HEK293 (cell line): ENCODE data around the gene FHIT.
A peak's percentile ranks its signal among the peaks of the same experiment; 100 is the strongest.

Experiments used
- CTCF ChIA-PET: fragments of 350-600 bp; formaldehyde crosslinking; extraction: SDS; loops from one replicate; lab custom pipeline; 2021; ENCODE audit warnings: antibody characterized with exemption; lab: Yijun Ruan, JAX
- POLR2A ChIA-PET: fragments of 300-600 bp; formaldehyde crosslinking; extraction: SDS; loops from one replicate; lab custom pipeline; 2020; ENCODE audit warnings: antibody characterized with exemption, inconsistent platforms; lab: Yijun Ruan, JAX
- H3K27ac ChIP-seq: fragments of 200-500 bp; sonication (Bioruptor generic); 2 replicates; pipeline ENCODE4 v1.5.1; 2014; ENCODE audit warnings: low read depth, low read length, control low read depth, inconsistent platforms; ENCODE audit errors: extremely low read depth
- H3K36me3 ChIP-seq, 2 experiments: fragments of 200-500 bp in 1 of 2; sonication (Bioruptor generic) in 1 of 2; 1 replicate in 1 of 2; 2 replicates in 1 of 2; pipeline ENCODE4 v1.5.1; 2014 to 2017; ENCODE audit warnings: inconsistent platforms in 2 of 2, low read length in 2 of 2; ENCODE audit not compliant: control insufficient read depth in 2 of 2, insufficient read depth in 1 of 2
- H3K4me1 ChIP-seq: fragments of 200-500 bp; sonication (Bioruptor generic); 2 replicates; pipeline ENCODE4 v1.5.1; 2014; ENCODE audit warnings: mild to moderate bottlenecking, low read length, inconsistent platforms; ENCODE audit not compliant: control insufficient read depth, insufficient read depth
- H3K4me3 ChIP-seq: 2 replicates; pipeline ENCODE4 v1.5.1; 2011; ENCODE audit warnings: low read depth, mild to moderate bottlenecking, control low read depth, low read length, moderate library complexity
- H3K9me3 ChIP-seq: fragments of 200-500 bp; sonication (Bioruptor generic); 2 replicates; pipeline ENCODE4 v1.5.1; 2014; ENCODE audit warnings: low read depth, low read length, inconsistent platforms; ENCODE audit not compliant: control insufficient read depth, insufficient read depth
- BCL11B ChIP-seq: fragments of 450-650 bp; formaldehyde crosslinking; IDR thresholded peaks from 2 replicates; pipeline ENCODE4 v1.5.1; 2016; ENCODE audit warnings: low read depth, missing biosample characterization, missing genetic modification characterization
- FEZF1 ChIP-seq: fragments of 450-650 bp; formaldehyde crosslinking; IDR thresholded peaks from 2 replicates; pipeline ENCODE4 v1.5.1; 2016; ENCODE audit warnings: missing biosample characterization, missing genetic modification characterization
- GLI4 ChIP-seq: fragments of 450-650 bp; formaldehyde crosslinking; IDR thresholded peaks from 2 replicates; pipeline ENCODE4 v1.5.1; 2016; ENCODE audit warnings: missing biosample characterization, missing genetic modification characterization
- GLIS1 ChIP-seq: fragments of 450-650 bp; formaldehyde crosslinking; IDR thresholded peaks from 2 replicates; pipeline ENCODE4 v1.5.1; 2016; ENCODE audit warnings: missing biosample characterization, missing genetic modification characterization
- IKZF3 ChIP-seq: fragments of 450-650 bp; IDR thresholded peaks from 2 replicates; pipeline ENCODE4 v1.5.0; 2018; ENCODE audit warnings: missing biosample characterization, mild to moderate bottlenecking, missing genetic modification characterization, moderate library complexity
- REPIN1 ChIP-seq: fragments of 450-650 bp; formaldehyde crosslinking; IDR thresholded peaks from 2 replicates; pipeline ENCODE4 v1.5.1; 2017; ENCODE audit warnings: missing biosample characterization, missing genetic modification characterization, low read depth
- SP3 ChIP-seq: fragments of 450-650 bp; formaldehyde crosslinking; IDR thresholded peaks from 2 replicates; pipeline ENCODE4 v1.5.1; 2016; ENCODE audit warnings: missing biosample characterization, missing genetic modification characterization
- TCF7L2 ChIP-seq: IDR thresholded peaks from 2 replicates; pipeline ENCODE4 v1.6.1; 2011; ENCODE audit warnings: low read depth, mild to moderate bottlenecking, inconsistent platforms, low read length, moderate library complexity, borderline replicate concordance
- ZIC2 ChIP-seq: fragments of 450-650 bp; formaldehyde crosslinking; IDR thresholded peaks from 2 replicates; pipeline ENCODE4 v1.5.1; 2016; ENCODE audit warnings: missing biosample characterization, missing genetic modification characterization
- ZNF121 ChIP-seq: fragments of 450-650 bp; formaldehyde crosslinking; IDR thresholded peaks from 2 replicates; pipeline ENCODE4 v1.5.1; 2016; ENCODE audit warnings: missing biosample characterization, missing genetic modification characterization
- ZNF146 ChIP-seq: fragments of 450-650 bp; formaldehyde crosslinking; IDR thresholded peaks from 2 replicates; pipeline ENCODE4 v1.5.1; 2016; ENCODE audit warnings: missing biosample characterization, missing genetic modification characterization
- ZNF2 ChIP-seq: fragments of 450-650 bp; formaldehyde crosslinking; IDR thresholded peaks from 2 replicates; pipeline ENCODE4 v1.5.1; 2016; ENCODE audit warnings: missing biosample characterization, missing genetic modification characterization
- ZNF311 ChIP-seq: fragments of 450-650 bp; formaldehyde crosslinking; IDR thresholded peaks from 2 replicates; pipeline ENCODE4 v1.5.1; 2017; ENCODE audit warnings: missing biosample characterization, missing genetic modification characterization, borderline replicate concordance
- ZNF335 ChIP-seq: fragments of 450-650 bp; formaldehyde crosslinking; conservative IDR thresholded peaks from 2 replicates; pipeline ENCODE4 v1.5.1; 2016; ENCODE audit warnings: missing biosample characterization, missing genetic modification characterization
- ZNF366 ChIP-seq: fragments of 450-650 bp; formaldehyde crosslinking; conservative IDR thresholded peaks from 2 replicates; pipeline ENCODE4 v1.5.1; 2016; ENCODE audit warnings: missing biosample characterization, missing genetic modification characterization
- ZNF433 ChIP-seq: fragments of 450-650 bp; formaldehyde crosslinking; IDR thresholded peaks from 2 replicates; pipeline ENCODE4 v1.5.1; 2016; ENCODE audit warnings: missing biosample characterization, missing genetic modification characterization, low read depth
- ZNF544 ChIP-seq: fragments of 450-650 bp; formaldehyde crosslinking; IDR thresholded peaks from 2 replicates; pipeline ENCODE4 v1.5.0; 2017; ENCODE audit warnings: missing biosample characterization, missing genetic modification characterization
- ZNF558 ChIP-seq: fragments of 450-650 bp; formaldehyde crosslinking; IDR thresholded peaks from 2 replicates; pipeline ENCODE4 v1.5.1; 2016; ENCODE audit warnings: missing biosample characterization, missing genetic modification characterization
- ZNF600 ChIP-seq: fragments of 450-650 bp; formaldehyde crosslinking; IDR thresholded peaks from 2 replicates; pipeline ENCODE4 v1.5.1; 2016; ENCODE audit warnings: missing biosample characterization, missing genetic modification characterization
- ZNF664 ChIP-seq: fragments of 450-650 bp; formaldehyde crosslinking; IDR thresholded peaks from 2 replicates; pipeline ENCODE4 v1.5.1; 2016; ENCODE audit warnings: missing biosample characterization, missing genetic modification characterization
- ZNF768 ChIP-seq: fragments of 450-650 bp; formaldehyde crosslinking; IDR thresholded peaks from 2 replicates; pipeline ENCODE4 v1.5.1; 2018; ENCODE audit warnings: missing biosample characterization, mild to moderate bottlenecking, missing genetic modification characterization
- ZNF777 ChIP-seq: fragments of 450-650 bp; formaldehyde crosslinking; IDR thresholded peaks from 2 replicates; pipeline ENCODE4 v1.5.1; 2017; ENCODE audit warnings: missing biosample characterization, missing genetic modification characterization, borderline replicate concordance
- TF ChIP-seq, protein P1 (sequence below): fragments of 450-650 bp; formaldehyde crosslinking; IDR thresholded peaks from 2 replicates; pipeline ENCODE4 v1.5.1; 2016; ENCODE audit warnings: missing biosample characterization, missing genetic modification characterization
- TF ChIP-seq, protein P2 (sequence below): fragments of 450-650 bp; formaldehyde crosslinking; IDR thresholded peaks from 2 replicates; pipeline ENCODE4 v1.5.1; 2017; ENCODE audit warnings: missing biosample characterization, missing genetic modification characterization
- TF ChIP-seq, protein P3 (sequence below): fragments of 450-650 bp; formaldehyde crosslinking; IDR thresholded peaks from 2 replicates; pipeline ENCODE4 v1.5.1; 2016; ENCODE audit warnings: missing biosample characterization, missing genetic modification characterization

Gene FHIT

DNA sequence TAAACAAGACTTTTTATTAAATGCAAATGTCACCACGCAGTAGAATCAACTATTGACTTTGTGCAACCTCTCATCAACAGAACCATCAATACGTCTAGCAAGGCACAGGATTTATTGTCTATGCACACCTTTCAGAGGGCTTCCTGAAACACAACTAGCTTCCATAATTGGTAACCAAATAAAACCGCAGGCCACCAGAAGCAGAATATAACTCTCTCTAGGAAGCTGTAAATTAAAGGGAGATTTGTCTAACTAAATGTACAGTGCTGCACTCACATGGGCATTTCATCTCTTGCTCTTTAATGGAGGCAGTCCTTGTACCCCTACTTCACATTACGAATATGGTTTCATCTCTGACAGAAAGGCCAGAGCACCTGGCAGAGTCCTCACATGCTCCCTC is 93.0 kb downstream of the FHIT start (continued):
- TF ChIP-seq BCL11B (tag by site-specific recombination) (no peak), TCF7L2 (no peak), ZNF777 (no peak), REPIN1 (tag by site-specific recombination) (no peak), IKZF3 (no peak), FEZF1 (tag by site-specific recombination) (peak; percentile 80), GLI4 (no peak)
- TF ChIP-seq, all 188 proteins: peak for 17

DNA sequence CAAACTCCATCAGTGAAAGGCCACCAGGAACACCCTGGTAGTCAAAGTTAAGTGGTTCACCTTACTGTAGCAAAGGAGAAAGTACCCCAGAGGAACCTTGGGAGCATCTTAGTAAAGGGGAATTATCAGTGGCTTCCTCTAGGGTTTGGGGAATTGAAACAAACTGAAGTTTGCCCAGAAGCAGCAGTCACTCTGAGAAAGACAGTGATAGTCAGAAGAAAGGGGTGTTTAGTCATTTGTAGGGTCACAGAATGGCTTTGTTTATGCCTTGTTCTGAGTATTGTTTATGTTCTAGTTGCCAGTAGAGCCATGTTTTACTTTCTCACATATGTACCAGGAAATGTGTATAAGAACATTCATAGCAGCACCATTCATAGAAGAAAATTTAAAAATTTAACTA is 93.8 kb downstream of the FHIT start:
- Histone ChIP-seq H3K27ac (no peak overlapping the region), H3K4me1 (peaks cover 6% of the 10 kb centered on the region), H3K9me3 (no peaks in the 10 kb centered on the region), H3K36me3 (no peaks in the 10 kb centered on the region), H3K4me3 (no peak overlapping the region)
- TF ChIP-seq ZNF664 (no peak), GLIS1 (tag by site-specific recombination) (no peak), ZNF146 (tag by site-specific recombination) (no peak), ZNF121 (no peak), ZNF600 (no peak), ZNF558 (tag by site-specific recombination) (no peak), ZIC2 (tag by site-specific recombination) (no peak), SP3 (tag by site-specific recombination) (no peak), ZNF544 (tag by site-specific recombination) (no peak), ZNF335 (tag by site-specific recombination) (no peak), ZNF366 (tag by site-specific recombination) (no peak), ZNF311 (tag by site-specific recombination) (no peak), ZNF433 (tag by site-specific recombination) (no peak), ZNF2 (tag by site-specific recombination) (no peak), ZNF768 (tag by site-specific recombination) (no peak)
- TF ChIP-seq, protein P1, sequence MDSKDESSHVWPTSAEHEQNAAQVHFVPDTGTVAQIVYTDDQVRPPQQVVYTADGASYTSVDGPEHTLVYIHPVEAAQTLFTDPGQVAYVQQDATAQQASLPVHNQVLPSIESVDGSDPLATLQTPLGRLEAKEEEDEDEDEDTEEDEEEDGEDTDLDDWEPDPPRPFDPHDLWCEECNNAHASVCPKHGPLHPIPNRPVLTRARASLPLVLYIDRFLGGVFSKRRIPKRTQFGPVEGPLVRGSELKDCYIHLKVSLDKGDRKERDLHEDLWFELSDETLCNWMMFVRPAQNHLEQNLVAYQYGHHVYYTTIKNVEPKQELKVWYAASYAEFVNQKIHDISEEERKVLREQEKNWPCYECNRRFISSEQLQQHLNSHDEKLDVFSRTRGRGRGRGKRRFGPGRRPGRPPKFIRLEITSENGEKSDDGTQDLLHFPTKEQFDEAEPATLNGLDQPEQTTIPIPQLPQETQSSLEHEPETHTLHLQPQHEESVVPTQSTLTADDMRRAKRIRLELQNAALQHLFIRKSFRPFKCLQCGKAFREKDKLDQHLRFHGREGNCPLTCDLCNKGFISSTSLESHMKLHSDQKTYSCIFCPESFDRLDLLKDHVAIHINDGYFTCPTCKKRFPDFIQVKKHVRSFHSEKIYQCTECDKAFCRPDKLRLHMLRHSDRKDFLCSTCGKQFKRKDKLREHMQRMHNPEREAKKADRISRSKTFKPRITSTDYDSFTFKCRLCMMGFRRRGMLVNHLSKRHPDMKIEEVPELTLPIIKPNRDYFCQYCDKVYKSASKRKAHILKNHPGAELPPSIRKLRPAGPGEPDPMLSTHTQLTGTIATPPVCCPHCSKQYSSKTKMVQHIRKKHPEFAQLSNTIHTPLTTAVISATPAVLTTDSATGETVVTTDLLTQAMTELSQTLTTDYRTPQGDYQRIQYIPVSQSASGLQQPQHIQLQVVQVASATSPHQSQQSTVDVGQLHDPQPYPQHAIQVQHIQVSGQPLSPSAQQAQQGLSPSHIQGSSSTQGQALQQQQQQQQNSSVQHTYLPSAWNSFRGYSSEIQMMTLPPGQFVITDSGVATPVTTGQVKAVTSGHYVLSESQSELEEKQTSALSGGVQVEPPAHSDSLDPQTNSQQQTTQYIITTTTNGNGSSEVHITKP (tag by site-specific recombination) = no peak
- TF ChIP-seq, protein P2, sequence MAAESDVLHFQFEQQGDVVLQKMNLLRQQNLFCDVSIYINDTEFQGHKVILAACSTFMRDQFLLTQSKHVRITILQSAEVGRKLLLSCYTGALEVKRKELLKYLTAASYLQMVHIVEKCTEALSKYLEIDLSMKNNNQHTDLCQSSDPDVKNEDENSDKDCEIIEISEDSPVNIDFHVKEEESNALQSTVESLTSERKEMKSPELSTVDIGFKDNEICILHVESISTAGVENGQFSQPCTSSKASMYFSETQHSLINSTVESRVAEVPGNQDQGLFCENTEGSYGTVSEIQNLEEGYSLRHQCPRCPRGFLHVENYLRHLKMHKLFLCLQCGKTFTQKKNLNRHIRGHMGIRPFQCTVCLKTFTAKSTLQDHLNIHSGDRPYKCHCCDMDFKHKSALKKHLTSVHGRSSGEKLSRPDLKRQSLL (tag by site-specific recombination) = no peak
- TF ChIP-seq, protein P3, sequence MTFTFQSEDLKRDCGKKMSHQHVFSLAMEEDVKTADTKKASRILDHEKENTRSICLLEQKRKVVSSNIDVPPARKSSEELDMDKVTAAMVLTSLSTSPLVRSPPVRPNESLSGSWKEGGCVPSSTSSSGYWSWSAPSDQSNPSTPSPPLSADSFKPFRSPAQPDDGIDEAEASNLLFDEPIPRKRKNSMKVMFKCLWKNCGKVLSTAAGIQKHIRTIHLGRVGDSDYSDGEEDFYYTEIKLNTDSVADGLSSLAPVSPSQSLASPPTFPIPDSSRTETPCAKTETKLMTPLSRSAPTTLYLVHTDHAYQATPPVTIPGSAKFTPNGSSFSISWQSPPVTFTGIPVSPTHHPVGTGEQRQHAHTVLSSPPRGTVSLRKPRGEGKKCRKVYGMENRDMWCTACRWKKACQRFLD (tag by site-specific recombination) = no peak
- ChIA-PET CTCF (no interaction called here), POLR2A (no interaction called here)
